GM19452 (cell line): ENCODE results near the gene HOXA4.

Experiments
- ATAC-seq: cut with Tn5 transposase; IDR thresholded peaks from one replicate; pipeline ENCODE4 v1.9.1; 2021; ENCODE audit not compliant: unreplicated experiment

The HOXA4 gene

GRCh38 chr7:27158436-27159265 lies 28.1 kb upstream of the HOXA4 start:
- ATAC-seq: no peak

GRCh38 chr7:27157702-27158431 lies 27.3 kb upstream of the HOXA4 start:
- ATAC-seq: no peak

GRCh38 chr7:27156916-27157701 lies 26.6 kb upstream of the HOXA4 start:
- ATAC-seq: no peak

DNA sequence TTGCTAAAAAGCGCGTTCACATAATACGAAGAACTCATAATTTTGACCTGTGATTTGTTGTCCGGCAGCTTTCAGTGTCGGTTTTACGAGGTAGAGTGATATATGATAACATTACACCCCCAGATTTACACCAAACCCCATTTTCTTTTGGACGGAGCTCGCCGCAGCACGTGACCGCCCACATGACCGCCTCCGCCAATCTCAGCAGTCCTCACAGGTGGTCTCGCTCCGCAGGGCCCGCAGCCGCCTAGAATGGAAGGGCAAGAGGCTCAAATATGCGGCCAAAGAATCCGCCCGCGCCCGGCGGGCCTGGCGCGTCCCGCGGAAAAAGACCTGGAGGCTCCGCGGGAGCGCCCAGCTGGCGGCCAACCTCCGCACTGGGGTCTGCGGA lies 25.9 kb upstream of the HOXA4 start, which contains the start of gene HOXA7:
Gene HOXA7, minus strand, starts transcription at position 168 of the 391 bp plus-strand sequence. Its CDS starts 130 bp downstream, at position 38.
- ATAC-seq: no peak

- ATAC-seq: no peak
Measured at GRCh38 chr7:27155816-27156507, 25.4 kb upstream of the HOXA4 start.

- no peak for ATAC-seq
Measured at GRCh38 chr7:27154901-27155815, 24.6 kb upstream of the HOXA4 start.

DNA sequence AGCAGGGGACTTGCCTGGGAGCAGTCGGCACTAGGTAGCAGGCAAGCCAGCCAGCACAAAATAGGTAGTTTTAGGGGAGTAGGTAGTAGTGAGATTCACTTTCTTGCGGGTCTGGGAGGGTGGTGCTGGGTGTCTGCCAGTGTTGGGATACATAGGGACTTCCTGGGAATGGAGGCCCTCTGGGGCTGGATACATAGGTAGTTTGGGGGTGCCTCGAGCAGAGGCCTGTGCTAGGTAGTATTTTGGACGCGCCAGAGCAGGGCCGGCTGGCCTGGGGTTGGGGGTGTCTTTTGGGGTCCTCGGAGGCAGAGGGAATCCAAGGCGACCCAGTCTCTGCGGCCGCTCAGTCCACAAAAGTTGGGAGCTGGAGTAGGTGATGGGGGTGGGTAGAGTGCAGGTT lies 23.8 kb upstream of the HOXA4 start:
- ATAC-seq: no peak

- no peak for ATAC-seq
Measured at GRCh38 chr7:27153526-27153925, 23.0 kb upstream of the HOXA4 start.

GRCh38 chr7:27152816-27153442 lies 22.4 kb upstream of the HOXA4 start:
- ATAC-seq: no peak

GRCh38 chr7:27151931-27152815 lies 21.6 kb upstream of the HOXA4 start, which contains the start of gene HOXA3:
Gene HOXA3, minus strand, starts transcription at chr7:27152583. Its CDS starts 41,943 bp downstream, at chr7:27110640.
- ATAC-seq: no peak

GRCh38 chr7:27151341-27151930 lies 20.9 kb upstream of the HOXA4 start:
- ATAC-seq: no peak

- peak; percentile 74 for ATAC-seq
Measured at GRCh38 chr7:27150568-27151340, 20.2 kb upstream of the HOXA4 start.

DNA sequence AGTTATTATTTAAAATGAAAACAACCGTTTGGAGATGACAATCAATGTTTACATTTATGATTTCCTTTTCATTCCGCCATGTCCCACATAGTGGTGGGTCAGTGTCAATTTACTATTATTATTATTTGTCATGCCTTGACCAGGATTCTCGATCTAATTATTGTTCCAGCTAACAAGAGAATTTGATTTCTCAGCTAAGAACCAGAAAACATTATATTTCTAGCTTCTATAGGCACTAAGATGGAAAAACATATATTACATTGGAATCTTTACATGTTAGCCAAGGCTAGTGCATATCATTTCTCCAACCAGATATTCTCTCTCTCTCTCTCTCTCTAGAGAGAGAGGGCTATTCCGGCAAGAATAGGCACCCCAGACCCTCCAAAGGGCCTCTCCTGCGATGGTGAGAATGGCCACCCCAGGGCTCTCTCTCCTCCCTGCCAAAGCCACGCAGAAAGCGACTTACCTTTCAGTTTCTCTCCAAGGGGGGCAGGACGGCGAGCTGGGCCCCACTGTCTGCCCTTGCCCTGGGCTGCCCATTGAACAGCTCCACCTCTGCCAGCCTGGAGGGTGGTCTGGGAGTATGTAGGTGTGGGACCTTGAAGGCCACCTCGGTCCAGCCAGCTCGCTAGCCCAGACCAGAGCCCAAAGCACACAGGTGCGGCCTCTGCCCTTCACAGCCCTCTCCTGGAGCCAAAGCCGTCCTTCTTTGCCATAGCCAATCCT lies 19.4 kb upstream of the HOXA4 start:
- no peak for ATAC-seq

DNA sequence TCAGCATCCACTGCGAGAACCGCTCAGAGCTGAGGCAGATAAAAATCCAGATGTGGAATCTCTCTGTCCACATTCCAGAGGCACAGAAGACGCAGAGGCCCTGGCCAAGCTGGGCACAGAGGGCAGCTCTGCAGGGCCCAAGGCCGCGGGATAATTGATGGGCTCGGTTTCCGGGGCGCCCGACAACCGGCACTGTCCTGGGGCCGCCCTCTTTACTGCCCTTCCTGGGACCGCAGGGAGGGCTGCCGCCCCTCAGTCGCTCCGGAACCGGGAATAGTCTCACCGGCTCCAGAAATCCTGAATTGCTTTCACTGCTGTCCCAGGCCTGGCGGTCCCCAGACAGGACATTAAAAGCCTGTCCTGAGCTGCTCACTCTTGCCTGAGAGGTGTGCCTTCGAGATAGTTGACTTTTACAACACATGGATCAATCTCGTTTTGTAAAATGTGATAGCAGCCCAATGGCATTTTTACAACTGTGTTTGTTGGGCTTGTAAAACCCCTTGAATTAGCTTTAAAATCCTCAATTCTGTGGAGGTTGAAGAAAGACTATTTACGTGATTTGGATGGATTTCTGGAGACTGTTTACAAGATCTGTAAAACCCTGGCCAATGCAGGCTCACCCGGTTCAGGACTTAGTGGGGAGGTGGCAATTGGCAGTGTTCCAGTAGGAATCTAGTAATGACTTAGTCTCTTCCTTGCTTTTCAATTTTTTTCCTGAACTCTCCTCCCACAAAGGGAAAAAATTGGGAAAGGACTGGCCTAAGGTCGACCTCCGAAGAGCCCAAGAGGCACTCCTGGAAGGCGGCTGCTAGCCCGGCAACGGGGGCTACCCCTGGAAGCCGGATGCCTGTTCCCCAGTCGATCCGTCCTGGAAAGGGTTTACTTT lies 18.4 kb upstream of the HOXA4 start:
- no peak for ATAC-seq

GRCh38 chr7:27148031-27148755 lies 17.6 kb upstream of the HOXA4 start:
- ATAC-seq: no peak
